Stimulated activated naive CD4-positive, alpha-beta T cell treated with Interleukin-2 at 50 U/mL for 16 hours (primary cell): ENCODE data around the gene MRPS26.
"Not testable (repeated sequence)": the region's sequence is repeated elsewhere in the genome, so short reads cannot be mapped to it uniquely, and the experiment has no call there.

Experiments
- DNase-seq: peaks from one replicate; lab custom pipeline; 2025; lab: John Stamatoyannopoulos, UW

Gene MRPS26

GRCh38 chr20:3042625-3043024 is 3.2 kb upstream of the MRPS26 start:
- DNase-seq = no peak

GRCh38 chr20:3043322-3043721 is 2.5 kb upstream of the MRPS26 start, which contains the start of gene GNRH2:
Gene GNRH2, plus strand, starts transcription at chr20:3043622. Its CDS starts 793 bp downstream, at chr20:3044415.
- DNase-seq = no peak

GRCh38 chr20:3044336-3044965 is 1.4 kb upstream of the MRPS26 start:
- DNase-seq = no peak

- DNase-seq = peak; percentile 64
Observed at GRCh38 chr20:3045042-3045815, 623 bp upstream of the MRPS26 start.

GRCh38 chr20:3046677-3047462 is 1.0 kb downstream of the MRPS26 start:
- no peak for DNase-seq

- DNase-seq = no peak
Observed at GRCh38 chr20:3047486-3048419, 1.9 kb downstream of the MRPS26 start.

- no peak for DNase-seq
Observed at GRCh38 chr20:3051385-3052019, 5.7 kb downstream of the MRPS26 start.

- no peak for DNase-seq
Observed at GRCh38 chr20:3059489-3059888, 13.6 kb downstream of the MRPS26 start.

- not testable (repeated sequence) for DNase-seq
Observed at GRCh38 chr20:3064119-3064518, 18.3 kb downstream of the MRPS26 start.

- no peak for DNase-seq
Observed at GRCh38 chr20:3067139-3068014, 21.5 kb downstream of the MRPS26 start.

GRCh38 chr20:3068075-3068474 is 22.2 kb downstream of the MRPS26 start:
- no peak for DNase-seq

- DNase-seq = no peak
Observed at GRCh38 chr20:3068986-3069900, 23.4 kb downstream of the MRPS26 start.

- no peak for DNase-seq
Observed at GRCh38 chr20:3070725-3071124, 24.9 kb downstream of the MRPS26 start.

- no peak for DNase-seq
Observed at GRCh38 chr20:3071266-3071609, 25.4 kb downstream of the MRPS26 start.

- peak; percentile 70 for DNase-seq
Observed at GRCh38 chr20:3071610-3072529, 26.0 kb downstream of the MRPS26 start, which contains the start of gene OXT. Gene OXT, plus strand, starts transcription at chr20:3071620. Its CDS starts 36 bp downstream, at chr20:3071656.

GRCh38 chr20:3072530-3073250 is 26.8 kb downstream of the MRPS26 start:
- DNase-seq = no peak

GRCh38 chr20:3073251-3073643 is 27.4 kb downstream of the MRPS26 start:
- DNase-seq = not testable (repeated sequence)
